ENCODE measurements around the gene FABP6. TPM values are rescaled to one million over a fixed set of nuclear protein-coding genes. Genes with fewer than 3 reads are reported as not detected.

FABP6 gene
- total RNA-seq, 1 experiment from 2014 or later: not detected

GRCh38 chr5:160250226-160250625, 20.9 kb downstream of the FABP6 start:
- ATAC-seq: no peak

DNA sequence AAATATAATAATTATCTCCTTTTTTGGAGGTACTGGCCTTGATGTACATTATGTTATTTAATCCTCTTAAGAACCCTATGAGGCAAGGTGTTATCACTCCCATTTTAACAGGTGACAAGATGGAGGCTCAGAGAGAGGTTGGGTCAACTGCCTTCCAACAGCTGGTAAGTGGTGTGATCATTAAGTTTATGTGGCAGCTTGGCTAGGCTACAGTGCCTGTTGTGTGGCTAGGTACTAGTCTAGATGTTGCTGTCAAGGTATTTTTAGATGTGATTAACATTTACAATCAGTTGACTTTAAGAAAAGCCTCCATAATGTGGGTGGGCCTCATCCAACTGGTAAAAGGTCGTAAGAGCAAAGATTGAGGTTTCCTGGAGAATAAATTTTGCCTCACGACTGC, 21.5 kb downstream of the FABP6 start:
- no peaks in the 10 kb centered on the region for H3K9me2 ChIP-seq (replicated peaks; ENCODE audit: low read length)
- no peaks in the 10 kb centered on the region for H3K79me2 ChIP-seq (ENCODE audit: low read length)
- ChIA-PET POLR2A (ENCODE audit: unreplicated experiment) (no interaction called here), CTCF (no interaction called here)
- DNase-seq (no peak), ATAC-seq (no peak)
- TF ChIP-seq CTCF (conservative IDR thresholded peaks at IDR 0.05; ENCODE audit: low read depth, low read length) (no peak), EZH2 (IDR thresholded peaks at IDR 0.05; ENCODE audit: low read length, unreplicated experiment) (no peak), EZH2phosphoT487 (IDR thresholded peaks at IDR 0.05; ENCODE audit: borderline replicate concordance, low read length) (no peak)
- no peaks in the 10 kb centered on the region for H4K20me1 ChIP-seq (ENCODE audit: low read length)
- H3K27ac ChIP-seq (ENCODE audit: low read length): no peak overlapping the region
- H3K36me3 ChIP-seq (ENCODE audit: low read depth, low read length): no peaks in the 10 kb centered on the region
- H3K9ac ChIP-seq (ENCODE audit: low read length): no peak overlapping the region
- no peak overlapping the region for H3K4me2 ChIP-seq (ENCODE audit: low read length)
- no peaks in the 10 kb centered on the region for H3K4me1 ChIP-seq (ENCODE audit: insufficient read depth, low read length)
- intact Hi-C loops (cut with micrococcal nuclease): no loop called here
- H3K27me3 ChIP-seq (ENCODE audit: low read length): no peaks in the 10 kb centered on the region
- no TSS peak for BruUV-seq (replicated peaks)
- H2AFZ ChIP-seq (ENCODE audit: low read length): no peak overlapping the region
- no peak overlapping the region for H3K4me3 ChIP-seq (ENCODE audit: low read length)
- no peaks in the 10 kb centered on the region for H3K9me3 ChIP-seq (ENCODE audit: low read length)
- H3F3A ChIP-seq (ENCODE audit: low read length, unreplicated experiment): no peaks in the 10 kb centered on the region

More at GRCh38 chr5:160250226-160250625, 20.9 kb downstream of the FABP6 start:
- Histone ChIP-seq H3K9ac (ENCODE audit: low read length) (no peak overlapping the region), H3K4me3 (ENCODE audit: low read length) (no peak overlapping the region), H3K36me3 (ENCODE audit: low read depth, low read length) (no peaks in the 10 kb centered on the region), H3K4me2 (ENCODE audit: low read length) (no peak overlapping the region), H3K27ac (ENCODE audit: low read length) (no peak overlapping the region), H3F3A (ENCODE audit: low read length, unreplicated experiment) (no peaks in the 10 kb centered on the region), H3K9me2 (replicated peaks; ENCODE audit: low read length) (no peaks in the 10 kb centered on the region), H3K9me3 (ENCODE audit: low read length) (no peaks in the 10 kb centered on the region), H4K20me1 (ENCODE audit: low read length) (no peaks in the 10 kb centered on the region), H2AFZ (ENCODE audit: low read length) (no peak overlapping the region), H3K27me3 (ENCODE audit: low read length) (no peaks in the 10 kb centered on the region), H3K4me1 (ENCODE audit: insufficient read depth, low read length) (no peaks in the 10 kb centered on the region), H3K79me2 (ENCODE audit: low read length) (no peaks in the 10 kb centered on the region)
- no peak for DNase-seq
- intact Hi-C loops (cut with micrococcal nuclease): no loop called here
- TF ChIP-seq CTCF (conservative IDR thresholded peaks at IDR 0.05; ENCODE audit: low read depth, low read length): no peak
- no peak for TF ChIP-seq EZH2 (IDR thresholded peaks at IDR 0.05; ENCODE audit: low read length, unreplicated experiment)
- TF ChIP-seq EZH2phosphoT487 (IDR thresholded peaks at IDR 0.05; ENCODE audit: borderline replicate concordance, low read length): no peak
- ChIA-PET CTCF (no interaction called here), POLR2A (ENCODE audit: unreplicated experiment) (no interaction called here)
- no TSS peak for BruUV-seq (replicated peaks)

GRCh38 chr5:160251406-160252155, 22.3 kb downstream of the FABP6 start:
- ATAC-seq: no peak
- BruUV-seq (replicated peaks): no TSS peak
- Histone ChIP-seq H4K20me1 (ENCODE audit: low read length) (no peaks in the 10 kb centered on the region), H3K79me2 (ENCODE audit: low read length) (no peaks in the 10 kb centered on the region), H3K4me2 (ENCODE audit: low read length) (no peak overlapping the region), H3K9me3 (ENCODE audit: low read length) (no peaks in the 10 kb centered on the region), H3K4me1 (ENCODE audit: insufficient read depth, low read length) (no peaks in the 10 kb centered on the region), H3K4me3 (ENCODE audit: low read length) (no peak overlapping the region), H3K27ac (ENCODE audit: low read length) (no peak overlapping the region), H3K9ac (ENCODE audit: low read length) (no peak overlapping the region), H2AFZ (ENCODE audit: low read length) (no peak overlapping the region), H3K9me2 (replicated peaks; ENCODE audit: low read length) (no peaks in the 10 kb centered on the region), H3K36me3 (ENCODE audit: low read depth, low read length) (no peaks in the 10 kb centered on the region), H3F3A (ENCODE audit: low read length, unreplicated experiment) (no peaks in the 10 kb centered on the region), H3K27me3 (ENCODE audit: low read length) (no peaks in the 10 kb centered on the region)
- DNase-seq: no peak
- POLR2A ChIA-PET (ENCODE audit: unreplicated experiment): no interaction called here
- intact Hi-C loops (cut with micrococcal nuclease): no loop called here
- TF ChIP-seq EZH2phosphoT487 (IDR thresholded peaks at IDR 0.05; ENCODE audit: borderline replicate concordance, low read length) (no peak), CTCF (conservative IDR thresholded peaks at IDR 0.05; ENCODE audit: low read depth, low read length) (no peak), EZH2 (IDR thresholded peaks at IDR 0.05; ENCODE audit: low read length, unreplicated experiment) (no peak)
- CTCF ChIA-PET: interaction anchor here (0.6 kb wide), 1 partner anchor 126 kb away, joined by 7 read pairs; no protein-coding TSS in a partner anchor

Data from PC-3 (cell line).